ENCODE results near the gene MAP3K7. TPM values are rescaled to one million over a fixed set of nuclear protein-coding genes. Genes with fewer than 3 reads are reported as not detected.

Gene MAP3K7
- 27.9 TPM for polyA plus RNA-seq (2013, experiment 1 of 2; ENCODE audit: insufficient read length)
- polyA plus RNA-seq (2013, experiment 2 of 2; ENCODE audit: insufficient read length) = 31.2 TPM

DNA sequence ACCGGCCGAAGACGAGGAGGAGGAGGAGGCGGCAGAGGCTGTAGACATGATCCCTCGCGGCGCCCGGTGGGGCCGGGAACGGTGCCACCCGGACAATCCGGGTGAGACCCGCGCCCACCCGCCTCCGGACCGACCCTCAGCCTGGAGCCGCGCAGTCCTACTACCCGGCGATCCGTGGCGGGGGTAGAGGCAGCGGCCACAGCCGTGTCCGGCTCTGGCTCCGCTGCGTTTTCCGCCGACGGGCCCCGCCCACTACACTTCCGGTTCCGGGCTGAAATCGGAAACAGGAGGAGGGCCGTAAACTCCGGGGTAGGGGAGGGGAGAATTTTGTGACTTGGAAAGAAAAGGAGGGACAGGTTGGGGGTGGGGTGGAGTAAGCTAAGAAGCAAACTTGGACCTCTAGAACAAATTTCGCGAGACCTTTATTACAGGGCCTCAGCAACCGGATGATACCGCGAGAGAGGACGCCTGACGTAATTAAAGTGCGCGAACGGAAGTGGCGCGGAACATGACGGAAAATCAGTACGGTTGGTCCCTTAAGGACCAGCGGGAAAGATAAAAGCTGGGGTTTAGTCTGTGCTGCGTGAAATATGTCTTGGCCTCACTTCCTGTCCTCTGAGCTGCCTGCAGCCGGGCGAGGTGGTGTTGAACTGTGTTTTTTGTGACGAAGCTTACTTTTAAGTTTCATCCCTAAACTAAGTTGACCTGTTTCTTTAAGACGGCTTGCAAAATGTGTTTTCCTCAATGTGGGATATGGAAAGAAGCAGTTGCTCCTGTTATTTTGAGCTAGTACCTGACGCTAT lies at the start of gene MAP3K7:
TSS of gene MAP3K7 (minus strand) at position 237 of the 803 bp plus-strand sequence. CDS start at position 48, 189 bp downstream.
- peak; percentile 99 for DNase-seq

DNA sequence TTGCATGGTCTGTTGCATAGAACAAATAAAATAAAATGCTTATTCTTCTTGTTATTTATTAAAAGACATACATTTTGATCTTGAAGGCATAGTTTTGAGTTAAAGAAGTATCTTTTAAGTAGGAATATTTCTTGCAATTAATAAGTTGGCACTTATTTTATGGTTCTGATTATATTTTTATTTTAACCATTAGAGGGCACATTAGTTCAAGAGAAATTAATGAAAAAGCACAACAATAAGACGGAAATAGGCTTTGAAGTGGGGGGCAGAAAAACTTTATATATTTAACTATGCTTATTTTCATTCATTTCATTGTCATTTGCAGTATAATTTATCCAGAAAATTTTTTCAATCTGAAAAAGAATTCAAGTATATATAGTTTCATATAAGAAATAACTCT lies 44.2 kb upstream of the MAP3K7 start:
- DNase-seq = no peak

DNA sequence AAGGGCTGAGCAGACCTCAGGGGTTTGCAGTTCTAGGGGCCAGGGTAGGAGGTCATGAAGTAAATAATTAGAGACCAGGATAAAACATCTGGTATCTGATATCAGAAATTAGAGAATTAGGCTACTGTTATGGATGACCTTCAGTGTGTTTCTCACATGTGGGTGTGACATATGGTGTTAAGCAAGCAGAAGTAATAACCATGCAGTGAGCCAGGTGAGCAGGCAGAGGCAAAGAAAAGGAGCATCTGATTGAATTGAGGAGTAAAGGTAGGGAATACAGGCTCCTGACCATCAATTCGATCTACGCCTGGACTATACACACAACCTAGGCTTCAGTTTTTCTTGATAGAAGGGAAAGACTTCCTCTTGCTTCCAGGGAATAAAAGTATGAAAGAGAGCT lies 34.7 kb upstream of the MAP3K7 start:
- DNase-seq = no peak

DNA sequence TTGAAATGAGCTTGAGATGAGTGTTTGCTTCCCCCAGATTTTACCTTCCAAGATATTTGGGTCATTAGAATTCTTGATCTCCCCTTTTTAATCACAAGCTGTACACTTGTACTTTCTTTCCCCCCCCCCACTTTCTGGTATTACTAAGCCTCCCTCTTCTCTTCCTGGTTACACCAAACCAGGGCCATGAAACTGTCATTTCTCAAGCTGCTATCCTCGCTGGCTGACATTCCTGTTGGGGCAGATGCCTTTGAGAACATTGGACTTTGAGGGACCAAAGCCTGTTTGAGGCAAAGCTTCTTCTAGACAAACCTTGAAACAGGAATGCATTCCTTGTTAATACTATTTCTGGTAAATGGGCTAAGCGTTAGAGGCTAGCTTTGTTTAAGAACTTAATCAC lies 32.3 kb upstream of the MAP3K7 start:
- no peak for DNase-seq

DNA sequence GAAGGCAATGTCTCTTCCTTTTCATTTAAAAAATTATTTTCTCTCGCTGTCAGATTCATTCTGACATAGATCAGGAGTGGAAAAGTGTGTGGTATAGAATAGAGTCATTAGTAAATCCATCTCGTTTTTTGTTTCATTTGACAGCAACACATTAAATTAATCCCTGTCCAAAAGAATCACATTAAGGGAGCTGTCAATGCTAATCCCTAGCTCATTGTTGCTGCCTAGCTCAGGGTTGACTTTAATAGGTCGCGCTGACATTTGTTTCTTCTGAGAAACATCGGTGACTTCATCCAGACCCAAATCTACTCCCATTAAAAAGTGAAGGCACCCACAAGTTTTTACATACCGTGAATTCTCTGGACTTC lies 25.4 kb upstream of the MAP3K7 start:
- no peak for DNase-seq

DNA sequence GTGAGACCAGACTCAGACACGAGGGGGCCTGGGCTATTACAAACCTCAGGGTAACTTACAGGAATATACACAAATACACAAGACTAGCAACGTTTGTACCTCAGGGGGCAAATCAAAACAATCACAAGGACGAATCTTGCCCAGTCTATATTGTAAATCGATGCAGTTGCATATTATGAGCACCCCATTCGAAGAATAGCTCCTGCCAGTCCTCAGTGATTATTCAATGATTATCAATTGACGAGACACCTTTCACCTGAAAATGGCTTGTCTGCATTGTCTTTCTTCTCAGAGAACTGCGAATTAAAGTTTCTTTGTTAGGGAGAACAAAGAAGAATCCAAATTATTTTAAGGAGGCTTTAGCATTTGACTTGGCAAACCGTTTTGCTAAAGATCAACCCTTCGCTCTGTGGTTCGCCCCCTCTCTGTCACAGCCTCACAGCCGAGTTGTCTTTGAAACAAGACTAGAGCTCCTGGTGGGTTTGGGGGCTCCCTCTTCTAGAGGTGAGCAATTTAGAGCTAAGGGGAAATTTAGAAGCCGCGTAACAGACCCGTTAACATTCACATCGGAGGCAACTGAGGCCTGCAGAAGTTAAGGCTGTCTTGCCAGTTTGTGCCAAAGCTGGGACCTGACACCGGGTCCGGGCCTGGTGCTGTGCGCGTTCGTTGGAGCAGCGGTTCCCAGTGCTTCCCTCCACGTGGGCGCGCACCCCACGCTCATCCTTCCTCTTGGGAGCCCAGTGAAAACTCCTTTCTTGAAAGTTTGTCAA lies 24.9 kb upstream of the MAP3K7 start:
- peak; percentile 23 for DNase-seq

DNA sequence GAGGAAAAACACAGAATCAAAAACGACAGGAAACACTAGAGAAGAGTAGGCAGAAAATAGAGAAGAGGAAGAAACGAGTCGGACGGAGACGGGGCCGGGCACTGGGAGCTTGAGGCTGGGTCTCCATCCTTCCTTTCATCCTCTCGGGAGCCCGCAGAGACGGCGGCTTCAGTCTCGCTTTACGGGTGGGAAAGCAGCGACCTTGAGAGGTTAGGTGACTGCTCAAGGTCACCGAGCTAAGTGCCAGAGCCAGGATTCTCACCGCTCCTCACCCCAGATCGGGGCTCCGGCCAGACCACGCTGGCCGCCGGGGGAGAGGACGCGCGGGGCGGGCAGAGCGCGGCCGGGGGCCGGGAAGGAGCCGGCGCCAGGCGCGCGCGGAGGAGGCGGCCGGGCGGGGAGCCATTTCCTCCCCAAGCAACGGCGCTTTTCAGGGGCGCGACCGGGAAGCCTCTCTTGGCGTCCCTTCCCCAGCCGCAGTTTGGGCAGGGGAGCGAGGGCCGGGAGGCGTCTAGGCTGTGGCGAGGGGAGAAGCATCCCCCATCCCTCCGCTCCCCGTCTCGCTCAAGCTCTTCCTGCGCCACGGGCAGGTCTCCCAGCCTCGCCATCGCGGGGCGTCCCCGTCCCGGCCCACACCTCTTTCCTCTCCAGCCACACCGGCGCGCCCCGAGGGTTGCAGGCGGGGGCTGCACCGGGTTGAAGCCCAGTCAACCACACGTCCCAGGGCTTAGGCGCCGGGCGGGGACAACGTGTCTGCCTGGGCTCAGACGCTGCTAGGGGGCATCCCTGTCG lies 24.1 kb upstream of the MAP3K7 start:
- peak; percentile 12 for DNase-seq

DNA sequence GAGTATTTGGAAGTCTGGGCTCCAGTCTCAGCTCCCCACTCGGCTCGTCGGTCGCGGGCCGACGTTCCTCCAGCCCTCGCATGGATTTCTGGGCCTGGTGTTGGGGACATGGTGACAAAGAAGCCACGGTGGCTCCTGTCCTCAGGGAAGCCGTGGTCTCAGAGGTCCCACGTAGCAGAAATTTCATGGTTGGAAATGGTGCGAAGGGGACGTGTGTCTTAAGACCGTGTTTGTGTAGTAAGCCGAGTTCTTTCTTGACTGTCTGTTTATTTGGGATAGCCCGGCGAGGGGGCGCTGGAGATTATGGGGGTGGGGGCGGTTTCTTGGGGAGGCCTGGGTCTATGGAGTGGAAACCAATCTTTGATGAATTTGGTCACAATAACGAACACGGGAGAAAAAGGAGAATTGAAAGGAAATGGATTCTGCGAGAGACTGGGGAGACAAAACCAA lies 23.5 kb upstream of the MAP3K7 start:
- no peak for DNase-seq

DNA sequence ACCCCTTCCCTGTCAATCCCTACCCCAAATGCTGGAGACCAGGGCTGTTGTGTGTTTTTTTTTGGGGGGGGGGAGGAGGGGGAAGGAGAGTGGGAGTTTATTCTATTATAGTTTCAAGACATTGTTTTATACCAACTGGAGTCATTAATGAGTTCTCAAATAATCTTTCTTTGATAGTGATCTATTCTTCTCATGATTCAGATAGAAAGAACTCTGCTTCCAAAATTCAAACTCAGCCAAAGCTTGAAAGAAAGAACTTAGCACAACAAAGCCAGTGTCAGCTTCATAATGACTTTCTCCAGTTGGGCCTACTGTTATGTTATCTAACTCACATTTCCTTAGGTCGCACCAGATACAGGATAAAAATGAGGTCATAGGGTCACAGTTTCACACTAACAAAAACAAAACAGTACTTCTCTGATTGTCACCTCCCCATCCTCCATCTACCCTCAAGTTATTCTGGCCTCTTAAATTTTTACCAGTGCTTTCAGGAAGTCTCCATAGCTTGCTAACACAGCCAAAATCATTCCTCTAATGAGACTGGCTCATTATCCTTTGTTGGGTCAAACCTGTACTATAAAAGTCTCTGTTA lies 19.0 kb upstream of the MAP3K7 start:
- no peak for DNase-seq

DNA sequence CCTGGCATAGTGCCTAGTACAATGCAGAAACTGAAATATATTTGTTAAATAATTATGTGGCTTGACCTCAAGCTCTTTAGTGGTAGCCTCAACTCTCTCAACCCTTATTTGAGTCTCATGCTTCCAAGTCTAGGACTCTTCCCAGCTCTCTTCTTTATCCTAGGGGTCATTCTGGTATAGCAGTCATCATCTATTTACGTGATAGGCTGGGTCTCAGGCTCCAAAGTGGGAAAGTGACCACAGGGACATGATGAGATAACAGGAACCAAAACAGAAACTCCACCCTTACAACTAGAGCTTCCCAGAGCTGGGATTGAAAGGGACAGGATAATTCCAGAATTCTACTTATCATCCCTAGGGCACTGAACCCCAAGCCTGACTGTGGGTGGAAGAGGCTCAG lies 17.7 kb upstream of the MAP3K7 start:
- no peak for DNase-seq

DNA sequence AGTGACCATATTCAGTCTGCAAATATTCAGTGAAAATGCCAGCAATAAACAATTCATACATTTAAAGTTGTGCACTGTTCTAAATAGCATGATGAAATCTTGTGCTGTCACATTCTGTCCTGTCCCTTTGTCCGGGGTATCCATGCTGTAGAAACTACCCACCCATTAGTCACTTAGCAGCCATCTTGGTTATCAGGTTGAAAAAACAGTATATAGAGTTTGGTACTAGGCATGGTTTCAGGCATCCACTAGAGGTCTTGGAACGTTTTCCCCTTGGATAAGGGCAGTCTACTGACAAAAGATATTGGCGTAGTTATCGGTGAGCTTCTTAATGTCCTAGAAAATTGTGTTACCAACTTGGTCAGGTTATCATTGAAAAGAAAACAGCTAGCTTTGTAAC lies 12.3 kb upstream of the MAP3K7 start:
- no peak for DNase-seq

DNA sequence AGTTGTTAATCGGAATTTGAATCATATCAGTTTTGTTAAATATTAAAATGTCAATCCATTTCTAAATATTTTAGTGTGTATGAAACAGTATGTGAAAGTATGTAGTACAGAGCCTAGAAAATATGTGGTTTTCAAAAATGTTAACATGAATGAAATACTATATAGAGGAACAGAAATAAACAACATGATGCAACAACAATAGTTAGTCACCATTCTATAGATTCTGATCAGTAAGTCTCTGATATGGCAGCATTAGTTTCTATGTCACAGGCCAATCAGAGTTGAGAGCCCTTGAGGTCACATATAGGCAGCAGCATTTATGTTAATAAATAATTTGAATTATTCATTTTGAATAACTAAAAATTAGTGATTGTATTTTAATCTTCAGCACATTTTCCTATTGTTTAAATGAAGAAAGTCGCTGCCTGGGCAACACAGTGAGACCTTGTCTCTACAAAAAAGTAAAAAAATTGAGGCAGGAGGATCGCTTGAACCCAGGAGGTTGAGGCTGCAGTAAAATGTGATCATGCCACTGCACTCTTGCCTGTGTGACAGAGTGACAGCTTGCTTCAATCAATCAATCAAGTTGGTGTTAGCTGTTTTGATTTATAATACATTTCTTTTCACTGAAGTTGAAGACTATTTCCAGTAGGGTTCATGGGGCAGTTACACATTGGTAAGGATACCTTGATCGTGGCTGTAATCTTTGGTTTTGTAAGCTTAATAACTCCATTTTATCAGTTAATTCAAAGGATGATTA lies 11.5 kb upstream of the MAP3K7 start:
- DNase-seq = no peak

DNA sequence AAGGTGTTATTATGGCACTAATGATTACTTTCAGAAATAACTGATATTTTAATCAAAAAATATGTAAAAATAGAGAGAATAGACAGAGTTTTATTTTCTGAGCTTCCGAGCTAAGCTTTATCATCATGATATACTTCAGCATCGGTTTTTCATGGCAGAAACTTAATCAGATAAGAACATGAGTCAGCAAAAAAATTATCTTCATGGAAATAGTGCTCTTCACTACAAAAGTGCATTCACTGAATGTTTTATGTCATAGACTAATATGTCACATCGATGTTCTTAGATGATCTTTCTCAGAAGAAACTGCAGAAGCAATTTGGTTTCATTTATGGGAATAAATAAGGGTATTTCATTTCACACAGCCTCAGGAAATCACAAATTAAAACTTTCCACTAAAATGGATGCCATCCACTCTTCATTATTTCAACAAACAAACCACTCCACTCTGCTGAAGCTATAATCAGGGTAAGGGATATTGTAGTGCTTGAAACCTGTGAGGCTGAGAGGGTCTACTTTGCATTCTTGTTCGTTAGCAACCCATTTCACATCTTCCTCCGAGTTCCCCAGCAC lies 10.2 kb upstream of the MAP3K7 start:
- DNase-seq = no peak

DNA sequence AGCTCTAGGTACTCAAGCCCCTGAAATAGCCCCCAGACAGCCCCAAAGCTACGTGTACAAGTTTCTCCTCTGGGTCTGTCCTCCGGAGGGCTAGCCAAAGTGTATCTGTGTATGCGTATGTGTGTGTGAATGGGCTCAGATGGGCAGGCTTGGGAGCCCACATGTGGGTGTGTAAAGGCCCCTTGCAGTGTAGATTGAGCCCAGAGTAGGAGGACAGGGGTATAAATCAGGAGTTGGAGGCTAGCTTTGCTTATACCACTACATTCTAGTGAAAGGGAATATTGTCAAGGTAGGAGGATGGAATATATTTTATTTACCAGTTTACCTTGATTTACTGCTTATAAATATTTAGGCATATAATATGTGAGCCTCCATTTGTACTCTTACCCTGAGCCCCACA lies 9.0 kb upstream of the MAP3K7 start:
- no peak for DNase-seq

DNA sequence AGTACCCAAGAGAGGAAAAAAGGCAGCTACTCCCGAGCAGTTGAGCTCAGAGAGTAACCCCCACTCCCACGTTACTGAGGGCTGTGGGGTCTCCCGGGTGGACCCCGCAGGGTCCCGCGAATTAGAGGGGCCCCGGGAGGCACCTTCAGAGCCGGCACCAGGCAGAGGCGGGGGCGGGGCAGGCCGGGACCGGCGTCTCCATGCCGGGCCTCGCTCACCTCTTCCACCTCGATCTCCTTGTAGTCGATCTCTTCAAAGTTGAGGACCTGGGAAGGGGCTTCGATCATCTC lies 381 bp downstream of the MAP3K7 start:
- no peak for DNase-seq

DNA sequence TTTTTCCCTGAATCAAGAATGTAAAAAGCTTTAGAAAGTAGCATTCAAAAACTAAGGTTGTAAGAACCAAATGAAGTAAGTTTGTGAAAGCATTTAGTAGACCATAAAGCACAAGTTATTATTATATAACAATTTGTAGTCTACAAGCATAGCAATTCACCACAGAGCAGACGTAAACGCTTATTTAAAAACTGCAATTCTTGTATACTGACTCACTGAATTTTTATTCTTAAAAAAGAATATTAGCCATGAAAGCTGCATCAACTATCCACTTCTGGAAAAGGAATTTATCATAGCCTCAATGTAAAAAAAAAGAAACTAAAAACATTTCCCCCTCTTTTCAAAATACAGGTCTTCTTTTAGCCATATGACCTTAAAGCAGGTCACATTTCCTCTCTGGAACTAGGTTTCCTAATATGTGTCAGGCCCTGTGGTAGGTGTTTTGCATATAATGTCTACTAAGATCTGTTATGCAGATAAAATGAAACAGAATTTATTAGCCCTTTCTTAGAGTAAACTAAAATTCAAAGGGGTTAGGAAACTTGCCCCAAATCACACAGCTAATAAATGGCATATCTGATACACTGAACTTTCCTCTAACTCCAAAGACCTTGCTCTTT lies 2.1 kb downstream of the MAP3K7 start:
- DNase-seq = peak; percentile 26

DNA sequence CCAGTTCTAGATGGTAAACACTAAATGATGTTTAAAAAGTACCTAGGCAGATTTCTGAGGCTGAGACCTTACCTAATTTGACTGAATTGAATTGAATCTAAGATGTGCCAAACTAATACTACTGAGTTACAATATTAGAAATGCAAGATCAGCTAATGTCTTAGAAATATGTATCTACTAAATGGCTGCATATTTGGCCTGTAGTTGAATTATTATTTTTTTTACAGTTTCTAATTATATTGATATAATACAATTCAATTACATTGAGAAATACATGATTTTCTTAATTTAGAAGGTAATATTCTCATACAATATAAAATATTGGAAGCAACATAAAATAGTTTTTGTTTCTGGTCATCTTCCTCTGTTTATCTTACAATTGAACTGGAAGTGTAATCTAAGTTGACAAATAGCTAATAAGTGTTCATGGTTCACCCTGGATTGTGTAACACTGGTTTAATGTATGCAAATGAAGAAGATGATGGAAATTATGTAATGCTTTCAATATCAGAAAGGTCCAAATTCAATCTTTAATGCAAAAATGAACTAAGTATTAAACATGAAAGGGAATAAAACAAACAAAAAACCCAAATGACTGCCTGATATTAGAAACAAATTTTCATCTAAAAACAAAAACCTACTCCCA lies 2.9 kb downstream of the MAP3K7 start:
- no peak for DNase-seq

DNA sequence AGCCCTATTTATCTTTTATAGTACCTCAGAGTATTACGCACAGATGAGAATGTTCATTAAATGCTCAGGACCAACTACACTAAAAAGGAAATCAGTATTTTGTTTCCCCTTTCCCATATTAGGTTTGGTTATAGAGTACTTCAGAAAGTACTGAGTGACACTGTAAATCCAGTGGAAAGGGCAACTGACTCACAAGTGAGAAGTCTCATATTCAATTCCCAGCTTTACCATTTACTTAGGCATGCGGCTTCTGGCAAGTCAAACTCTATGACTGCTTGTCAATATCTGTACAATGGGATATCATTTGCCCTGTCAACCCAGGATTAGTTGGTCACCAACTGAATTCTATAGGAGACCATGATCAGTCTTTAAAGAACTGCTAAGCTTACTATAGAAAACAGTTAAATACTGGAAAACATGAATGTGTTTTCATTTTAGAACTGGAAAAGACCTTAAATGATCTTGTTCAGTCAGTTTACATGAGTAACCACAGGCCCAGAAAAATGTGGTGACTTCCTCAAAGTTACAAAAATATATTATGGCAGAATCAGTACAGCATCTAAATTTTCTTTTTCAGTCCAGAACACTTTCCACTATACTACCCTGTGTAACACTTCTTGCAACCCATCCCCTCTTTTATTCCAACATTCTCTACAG lies 3.6 kb downstream of the MAP3K7 start:
- DNase-seq = no peak

DNA sequence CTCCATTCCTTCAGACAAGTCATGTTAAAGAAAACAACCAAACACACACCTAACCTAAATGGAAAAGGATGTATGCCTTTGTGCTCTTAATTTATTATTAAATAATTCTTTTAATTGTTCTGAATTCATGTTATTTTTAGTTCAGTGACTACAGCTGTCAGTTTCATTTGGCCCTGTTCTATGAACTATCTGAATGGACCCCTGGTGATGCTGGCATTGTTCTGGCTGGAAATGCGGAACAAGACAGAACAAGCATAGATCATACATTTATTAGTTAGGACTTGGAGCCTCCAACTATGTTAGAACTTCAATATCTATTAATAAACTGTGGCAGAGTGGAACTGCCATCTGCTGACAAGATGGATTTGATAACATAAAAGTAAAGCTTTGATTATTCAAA lies 5.7 kb downstream of the MAP3K7 start:
- DNase-seq = no peak

DNA sequence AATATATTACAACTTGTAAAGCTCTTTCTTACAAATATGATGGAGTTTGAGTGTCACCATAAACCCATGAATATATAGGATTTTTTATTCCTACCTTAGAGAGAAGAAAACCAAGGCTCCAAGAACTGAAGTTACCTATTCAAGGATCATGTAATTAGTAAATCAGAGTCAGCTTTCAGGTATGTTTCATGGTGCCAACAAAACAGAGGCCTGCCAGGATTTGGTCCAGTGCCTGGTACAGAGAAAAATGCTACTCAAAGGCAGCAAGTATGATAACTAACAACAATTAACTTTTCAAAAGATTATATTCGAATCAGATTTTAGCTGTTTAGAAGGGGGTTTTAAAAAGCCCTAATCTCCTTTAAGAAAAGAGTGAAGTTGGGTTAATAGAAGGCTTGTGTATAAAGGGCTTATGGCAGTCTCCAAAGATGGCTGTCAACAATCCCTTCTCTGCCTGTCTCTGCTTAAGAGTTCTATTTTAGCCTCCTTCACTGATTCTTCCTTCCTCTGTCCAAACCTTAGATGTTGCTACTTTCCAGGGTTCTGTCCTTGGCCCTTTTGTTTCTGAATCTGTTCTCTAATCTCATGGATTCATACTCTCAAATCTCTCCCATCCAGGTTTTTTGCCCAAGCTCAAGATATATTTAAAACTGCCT lies 7.8 kb downstream of the MAP3K7 start:
- DNase-seq = no peak
